ENCODE data around the gene GPR148.

- no peak for TF ChIP-seq CTCF (conservative IDR thresholded peaks at IDR 0.05 in 1 of 2, IDR thresholded peaks at IDR 0.05 in 1 of 2; ENCODE audit: low read depth in 1 of 2, low read length in 2 of 2)
- no peak for TF ChIP-seq EZH2 (IDR thresholded peaks at IDR 0.05; ENCODE audit: low read length, missing control alignments)
Observed at GRCh38 chr2:130724455-130724854, 4.4 kb upstream of the GPR148 start.

Measured in fibroblast of lung (primary cell).